ENCODE measurements around the gene ATIC. TPM values are rescaled to one million over a fixed set of nuclear protein-coding genes. Genes with fewer than 3 reads are reported as not detected.

ATIC gene
- total RNA-seq, 1 experiment from 2014 or later: 295 TPM

DNA sequence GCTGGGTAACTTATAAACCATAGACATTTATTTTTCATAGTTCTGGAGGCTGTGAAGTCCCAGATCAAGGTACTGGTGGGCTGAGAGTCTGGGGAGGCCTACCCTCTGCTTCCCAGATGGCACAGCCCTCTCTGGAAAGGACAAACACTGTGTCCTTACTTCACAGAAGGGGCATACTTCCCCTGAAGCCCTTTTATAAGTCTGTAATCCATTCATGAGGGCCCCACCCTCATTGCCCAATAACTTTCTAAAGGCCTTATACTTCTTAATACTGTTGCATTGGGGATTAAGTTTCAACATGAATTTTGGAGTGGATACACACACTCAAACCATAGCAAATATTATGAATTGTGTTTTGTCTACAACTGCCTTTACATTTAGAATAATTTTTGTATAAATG is 36.0 kb downstream of the ATIC start:
- Histone ChIP-seq H3K14ac (ENCODE audit: insufficient read depth, low read length) (no peak overlapping the region), H3K23me2 (ENCODE audit: insufficient read length, low read depth, low read length, poor library complexity, severe bottlenecking) (no peaks in the 10 kb centered on the region), H4K20me1 (ENCODE audit: control insufficient read depth, insufficient read depth, insufficient read length) (no peaks in the 10 kb centered on the region), H3K23ac (ENCODE audit: insufficient read length, low read depth, low read length) (no peak overlapping the region), H2BK12ac (ENCODE audit: insufficient read length, low read depth, low read length) (no peak overlapping the region), H3K56ac (ENCODE audit: insufficient read length, low read depth, low read length) (no peak overlapping the region), H2AFZ (ENCODE audit: low read length) (no peak overlapping the region), H3K9me3 (ENCODE audit: control insufficient read depth, low read depth, low read length) (no peaks in the 10 kb centered on the region), H2BK5ac (ENCODE audit: insufficient read length, low read length) (no peak overlapping the region), H3K4me2 (ENCODE audit: insufficient read depth, insufficient read length, low read length) (no peak overlapping the region), H2BK15ac (ENCODE audit: low read depth, low read length) (no peak overlapping the region), H3T11ph (ENCODE audit: low read length) (no peak overlapping the region), H4K8ac (replicated peaks; ENCODE audit: insufficient read length, low read depth, low read length) (no peak overlapping the region), H3K79me1 (ENCODE audit: insufficient read depth, low read depth, low read length, poor library complexity, severe bottlenecking) (no peaks in the 10 kb centered on the region), H2BK20ac (ENCODE audit: low read depth, low read length, poor library complexity, severe bottlenecking) (no peak overlapping the region), H2BK120ac (ENCODE audit: low read depth, low read length, poor library complexity, severe bottlenecking) (no peak overlapping the region), H3K4ac (ENCODE audit: low read depth, low read length) (no peak overlapping the region), H3K9ac (ENCODE audit: extremely low read depth, insufficient read length, low read length) (no peak overlapping the region), H2AK5ac (ENCODE audit: insufficient read length, low read length) (no peak overlapping the region), H3K79me2 (ENCODE audit: insufficient read depth, low read length) (no peaks in the 10 kb centered on the region), H4K5ac (ENCODE audit: insufficient read length, low read depth, low read length) (no peak overlapping the region), H3K27me3 (ENCODE audit: insufficient read depth, low read length) (no peaks in the 10 kb centered on the region), H3K4me1 (ENCODE audit: insufficient read depth, low read length) (no peaks in the 10 kb centered on the region), H4K91ac (ENCODE audit: insufficient read length, low read depth, low read length) (no peak overlapping the region), H3K27ac (ENCODE audit: insufficient read length, low read depth, low read length) (no peak overlapping the region), H3K18ac (ENCODE audit: insufficient read length, low read depth, low read length) (no peak overlapping the region)
- no peak overlapping the region for H3K4me3 Mint-ChIP-seq
- DNase-seq: no peak
- no peaks in the 10 kb centered on the region for H3K27me3 Mint-ChIP-seq (ENCODE audit: low read depth)
- H3K9me3 Mint-ChIP-seq: no peaks in the 10 kb centered on the region
- no peak overlapping the region for H3K27ac Mint-ChIP-seq
- peaks cover 50 to 89% (median 79%) of the 10 kb centered on the region in 3 experiments for H3K36me3 Mint-ChIP-seq (ENCODE audit: insufficient read depth in 1 of 3, low read depth in 3 of 3)
- H3K4me1 Mint-ChIP-seq: no peaks in the 10 kb centered on the region
- TF ChIP-seq, protein P1, sequence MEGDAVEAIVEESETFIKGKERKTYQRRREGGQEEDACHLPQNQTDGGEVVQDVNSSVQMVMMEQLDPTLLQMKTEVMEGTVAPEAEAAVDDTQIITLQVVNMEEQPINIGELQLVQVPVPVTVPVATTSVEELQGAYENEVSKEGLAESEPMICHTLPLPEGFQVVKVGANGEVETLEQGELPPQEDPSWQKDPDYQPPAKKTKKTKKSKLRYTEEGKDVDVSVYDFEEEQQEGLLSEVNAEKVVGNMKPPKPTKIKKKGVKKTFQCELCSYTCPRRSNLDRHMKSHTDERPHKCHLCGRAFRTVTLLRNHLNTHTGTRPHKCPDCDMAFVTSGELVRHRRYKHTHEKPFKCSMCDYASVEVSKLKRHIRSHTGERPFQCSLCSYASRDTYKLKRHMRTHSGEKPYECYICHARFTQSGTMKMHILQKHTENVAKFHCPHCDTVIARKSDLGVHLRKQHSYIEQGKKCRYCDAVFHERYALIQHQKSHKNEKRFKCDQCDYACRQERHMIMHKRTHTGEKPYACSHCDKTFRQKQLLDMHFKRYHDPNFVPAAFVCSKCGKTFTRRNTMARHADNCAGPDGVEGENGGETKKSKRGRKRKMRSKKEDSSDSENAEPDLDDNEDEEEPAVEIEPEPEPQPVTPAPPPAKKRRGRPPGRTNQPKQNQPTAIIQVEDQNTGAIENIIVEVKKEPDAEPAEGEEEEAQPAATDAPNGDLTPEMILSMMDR (conservative IDR thresholded peaks at IDR 0.05): no peak

Measured in H9 (cell line).